Naive B cell (primary cell): Measurements from ENCODE around the gene SCN4A. TPM values are rescaled to one million over a fixed set of nuclear protein-coding genes. Genes with fewer than 3 reads are reported as not detected.
A peak's percentile ranks its signal among the peaks of the same experiment; 100 is the strongest.
"Not testable (repeated sequence)": the region's sequence is repeated elsewhere in the genome, so short reads cannot be mapped to it uniquely, and the experiment has no call there.

Experiments used
- ATAC-seq, 2 donors: fragments of 150-1000 bp; cut with Tn5 transposase; 2 replicates each; pipeline ENCODE4 v1.10.0; 2021; ENCODE audit warnings: low read depth in 2 of 2, mild to moderate bottlenecking in 2 of 2, moderate library complexity in 2 of 2
- DNase-seq: peaks from one replicate; pipeline ENCODE4 v3.0.0; 2022
- H3K27ac Mint-ChIP-seq, 6 donors: one replicate each; pipeline ENCODE4 v1.8.0; 2020 to 2022; ENCODE audit warnings: mild to moderate bottlenecking in 6 of 6, mixed read lengths in 6 of 6, moderate library complexity in 5 of 6, inconsistent platforms in 2 of 6
- H3K27me3 Mint-ChIP-seq, 3 donors: one replicate each; pipeline ENCODE4 v1.8.0; 2021 to 2022; ENCODE audit warnings: mixed read lengths in 3 of 3, mild to moderate bottlenecking in 1 of 3
- H3K36me3 Mint-ChIP-seq, 2 donors: one replicate each; pipeline ENCODE4 v1.8.0; 2020 to 2022; ENCODE audit warnings: mixed read lengths in 2 of 2, inconsistent platforms in 1 of 2, mild to moderate bottlenecking in 1 of 2
- H3K4me1 Mint-ChIP-seq, 3 donors: one replicate each; pipeline ENCODE4 v1.8.0; 2020 to 2022; ENCODE audit warnings: mixed read lengths in 3 of 3, inconsistent platforms in 1 of 3, mild to moderate bottlenecking in 1 of 3, moderate library complexity in 1 of 3
- H3K4me3 Mint-ChIP-seq, 8 donors: one replicate each; pipeline ENCODE4 v1.8.0; 2020 to 2022; ENCODE audit warnings: mild to moderate bottlenecking in 8 of 8, mixed read lengths in 8 of 8, moderate library complexity in 8 of 8, inconsistent platforms in 2 of 8
- H3K9me3 Mint-ChIP-seq, 7 donors: one replicate each; pipeline ENCODE4 v1.8.0; 2020 to 2022; ENCODE audit warnings: mixed read lengths in 7 of 7, mild to moderate bottlenecking in 5 of 7, inconsistent platforms in 2 of 7, moderate library complexity in 1 of 7
- polyA plus RNA-seq, 6 donors: library from polyadenylated mRNA; unstranded; fragments of 300-500 nt; fragmentation: Illumina TruSeq; gene quantifications; one replicate each; pipeline ENCODE4 v1.2.3, GENCODE V29; 2021; ENCODE audit warnings: low read depth in 6 of 6

Gene SCN4A
- polyA plus RNA-seq, 6 donors from 2014 or later, result 0.89 to 1.4 (median 1.1) TPM; not detected in 1

DNA sequence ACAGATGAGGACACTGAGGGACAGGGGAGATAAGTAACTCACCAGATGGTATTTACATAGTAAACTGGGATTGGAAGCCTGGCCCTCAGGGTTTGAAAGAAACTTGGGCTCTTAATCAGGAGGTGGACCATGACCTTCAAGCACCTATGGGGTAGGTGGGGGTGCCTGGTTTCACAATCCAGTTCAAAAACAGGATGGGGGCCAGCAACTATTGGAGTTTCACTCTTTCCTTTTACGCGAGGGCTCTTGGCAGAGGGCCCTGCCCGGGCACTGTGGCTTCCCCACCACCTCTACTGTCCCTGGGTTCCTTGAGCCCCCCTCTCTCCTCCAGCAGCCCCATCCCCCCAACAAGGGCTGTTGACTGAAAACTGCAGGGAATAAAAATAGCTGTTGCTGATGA lies 14.1 kb upstream of the SCN4A start:
- peaks cover 6 to 13% (median 8%) of the 10 kb centered on the region in 7 donors for H3K9me3 Mint-ChIP-seq
- no peaks in the 10 kb centered on the region for H3K27me3 Mint-ChIP-seq
- DNase-seq (no peak), ATAC-seq (no peak)
- H3K4me1 Mint-ChIP-seq, result peaks cover 24 to 47% (median 46%) of the 10 kb centered on the region in 3 donors
- H3K4me3 Mint-ChIP-seq, result no peak overlapping the region
- peaks cover 5 to 14% of the 10 kb centered on the region in 2 donors for H3K36me3 Mint-ChIP-seq
- H3K27ac Mint-ChIP-seq, result no peak overlapping the region

GRCh38 chr17:63985387-63986140 lies 12.8 kb upstream of the SCN4A start:
- peaks cover 20 to 36% (median 35%) of the 10 kb centered on the region in 3 donors for H3K4me1 Mint-ChIP-seq
- H3K36me3 Mint-ChIP-seq, result peaks cover 5 to 15% of the 10 kb centered on the region in 2 donors
- peak overlapping the region in 3 of 8 donors; percentile 6 to 35 (median 10) for H3K4me3 Mint-ChIP-seq
- ATAC-seq (no peak), DNase-seq (no peak)
- peaks cover 6 to 16% (median 10%) of the 10 kb centered on the region in 7 donors for H3K9me3 Mint-ChIP-seq
- H3K27me3 Mint-ChIP-seq, result no peaks in the 10 kb centered on the region
- peak overlapping the region in 3 of 6 donors; percentile 58 to 76 (median 65) for H3K27ac Mint-ChIP-seq

DNA sequence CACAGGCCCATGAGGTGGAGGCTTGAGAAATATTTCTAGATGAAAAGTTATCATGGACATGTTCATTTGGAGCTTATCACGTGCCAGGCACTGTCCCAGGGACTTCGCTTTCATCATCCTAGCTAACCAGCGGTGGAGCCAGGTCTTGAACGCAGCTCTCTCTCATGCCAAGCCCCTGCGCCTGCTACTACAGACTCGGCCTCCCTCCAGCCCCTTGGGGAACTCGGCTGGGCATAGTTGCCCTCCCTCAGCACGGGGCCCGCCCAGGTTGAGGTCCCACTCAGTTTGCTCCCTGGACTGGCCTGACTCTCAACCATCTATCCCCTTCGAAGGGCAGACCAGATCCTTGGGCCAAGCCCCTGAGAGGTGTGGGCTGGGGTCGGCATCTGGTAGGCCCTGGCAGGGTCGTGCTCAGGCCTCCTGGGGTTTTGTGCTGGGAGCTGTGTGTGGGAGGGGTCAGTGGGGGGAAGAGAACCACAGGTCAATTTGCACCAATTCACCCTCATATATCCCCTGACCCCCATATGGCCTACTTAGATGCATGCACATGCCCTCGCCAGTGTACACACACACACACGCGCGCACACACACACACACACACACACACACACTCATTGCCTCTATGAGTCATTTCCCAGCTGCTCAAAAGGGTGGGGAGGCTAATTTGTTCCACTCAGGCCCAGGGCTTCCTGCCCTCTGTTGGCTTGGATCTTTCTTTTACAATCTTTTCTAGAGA lies 12.1 kb upstream of the SCN4A start:
- Mint-ChIP-seq H3K27ac (peak overlapping the region in 3 of 6 donors; percentile 28 to 76 (median 65)), H3K9me3 (peaks cover 6 to 16% (median 10%) of the 10 kb centered on the region in 7 donors), H3K4me1 (peaks cover 13 to 28% (median 27%) of the 10 kb centered on the region in 3 donors), H3K27me3 (no peaks in the 10 kb centered on the region), H3K36me3 (peaks cover 5 to 15% of the 10 kb centered on the region in 2 donors), H3K4me3 (no peak overlapping the region)
- no peak for DNase-seq
- ATAC-seq, result peak; percentile 21 to 52

GRCh38 chr17:63984236-63984635 lies 11.5 kb upstream of the SCN4A start:
- H3K4me3 Mint-ChIP-seq, result no peak overlapping the region
- H3K27ac Mint-ChIP-seq, result no peak overlapping the region
- ATAC-seq, result no peak
- no peaks in the 10 kb centered on the region for H3K27me3 Mint-ChIP-seq
- H3K9me3 Mint-ChIP-seq, result peaks cover 6 to 16% (median 10%) of the 10 kb centered on the region in 7 donors
- peaks cover 10 to 24% (median 23%) of the 10 kb centered on the region in 3 donors for H3K4me1 Mint-ChIP-seq
- no peak for DNase-seq
- H3K36me3 Mint-ChIP-seq, result peaks cover 5 to 15% of the 10 kb centered on the region in 2 donors

- H3K4me3 Mint-ChIP-seq, result no peak overlapping the region
- H3K9me3 Mint-ChIP-seq, result peaks cover 6 to 16% (median 10%) of the 10 kb centered on the region in 7 donors
- no peak overlapping the region for H3K27ac Mint-ChIP-seq
- H3K4me1 Mint-ChIP-seq, result peaks cover 10 to 24% (median 23%) of the 10 kb centered on the region in 3 donors
- peaks cover 5 to 15% of the 10 kb centered on the region in 2 donors for H3K36me3 Mint-ChIP-seq
- no peaks in the 10 kb centered on the region for H3K27me3 Mint-ChIP-seq
- ATAC-seq (peak in 1 of 2 donors; percentile 20), DNase-seq (no peak)
Observed at GRCh38 chr17:63983320-63983719, 10.6 kb upstream of the SCN4A start.

- ATAC-seq, H3K4me3 Mint-ChIP-seq, H3K27me3 Mint-ChIP-seq, DNase-seq: not testable (repeated sequence)
- H3K4me1 Mint-ChIP-seq, result peaks cover 9 to 24% (median 23%) of the 10 kb centered on the region in 3 donors
- H3K9me3 Mint-ChIP-seq, result peaks cover 6 to 16% (median 10%) of the 10 kb centered on the region in 7 donors
- H3K27ac Mint-ChIP-seq, result peak overlapping the region in 1 of 6 donors; percentile 74
- H3K36me3 Mint-ChIP-seq, result peaks cover 5 to 15% of the 10 kb centered on the region in 2 donors
Observed at GRCh38 chr17:63982641-63983040, 9.9 kb upstream of the SCN4A start.

DNA sequence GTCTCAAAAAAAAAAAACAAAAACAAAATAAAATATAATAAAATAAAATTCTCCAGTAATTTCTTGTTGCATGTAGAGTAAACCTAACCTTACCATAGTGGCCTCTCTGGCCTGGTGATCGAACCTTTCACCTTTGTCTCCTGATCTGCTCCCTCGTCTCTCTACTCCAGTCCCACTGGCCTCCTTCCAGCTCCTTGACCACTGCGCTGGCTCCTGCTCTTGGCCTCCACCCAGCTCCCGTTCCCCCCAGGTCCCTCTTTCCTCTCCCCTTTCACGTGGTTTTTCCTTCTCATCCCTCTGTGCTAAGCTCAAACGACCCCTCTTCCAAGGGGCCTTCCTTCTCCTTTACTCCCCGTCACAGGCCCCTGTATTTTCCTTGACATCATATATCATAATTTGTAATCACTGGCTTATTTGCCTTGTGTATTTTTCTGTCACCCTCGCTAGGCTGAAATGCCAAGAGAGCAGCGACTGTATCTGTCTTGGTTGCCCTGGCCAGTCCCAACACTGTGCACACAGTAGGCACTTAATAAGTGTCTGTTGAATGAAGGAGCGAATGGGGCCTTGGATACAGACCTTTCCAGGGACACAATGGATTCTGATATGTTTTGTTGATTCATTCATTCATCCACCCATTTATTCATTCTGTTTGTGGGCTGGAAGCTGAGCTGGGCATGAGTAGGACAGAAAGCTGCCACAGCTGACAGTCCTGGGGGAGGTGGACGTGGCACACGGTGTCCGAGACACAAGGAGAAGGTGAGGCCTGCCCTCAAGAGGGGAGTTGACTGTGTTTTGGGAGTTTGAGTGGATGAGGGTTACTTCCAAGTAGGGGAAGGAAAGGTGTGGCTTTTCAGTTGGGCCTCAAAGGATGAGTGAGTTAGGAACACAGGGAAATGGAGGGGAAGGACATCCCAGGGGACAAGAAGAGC lies 5.8 kb upstream of the SCN4A start:
- H3K36me3 Mint-ChIP-seq, result peaks cover 5 to 15% of the 10 kb centered on the region in 2 donors
- DNase-seq, result no peak
- no peak for ATAC-seq
- H3K4me1 Mint-ChIP-seq, result peaks cover 4 to 21% (median 14%) of the 10 kb centered on the region in 3 donors
- no peak overlapping the region for H3K4me3 Mint-ChIP-seq
- no peak overlapping the region for H3K27ac Mint-ChIP-seq
- H3K9me3 Mint-ChIP-seq, result peaks cover 6 to 16% (median 10%) of the 10 kb centered on the region in 7 donors
- peaks cover 0 to 6% (median 0%) of the 10 kb centered on the region in 3 donors for H3K27me3 Mint-ChIP-seq

GRCh38 chr17:63976702-63977101 lies 4.0 kb upstream of the SCN4A start:
- Mint-ChIP-seq H3K36me3 (peaks cover 0 to under 1% of the 10 kb centered on the region in 2 donors), H3K27me3 (peaks cover 0 to 6% (median 0%) of the 10 kb centered on the region in 3 donors), H3K4me3 (no peak overlapping the region), H3K27ac (no peak overlapping the region), H3K9me3 (peaks cover 0 to 2% (median 0%) of the 10 kb centered on the region in 7 donors), H3K4me1 (peaks cover 3 to 18% (median 11%) of the 10 kb centered on the region in 3 donors)
- DNase-seq (no peak), ATAC-seq (no peak)

GRCh38 chr17:63975541-63976092 lies 2.9 kb upstream of the SCN4A start:
- Mint-ChIP-seq H3K27ac (peak overlapping the region in 3 of 6 donors; percentile 8 to 23 (median 15)), H3K4me1 (peaks cover 3 to 18% (median 11%) of the 10 kb centered on the region in 3 donors), H3K4me3 (no peak overlapping the region), H3K36me3 (no peaks in the 10 kb centered on the region), H3K9me3 (no peaks in the 10 kb centered on the region), H3K27me3 (peaks cover 0 to 6% (median 0%) of the 10 kb centered on the region in 3 donors)
- no peak for DNase-seq
- no peak for ATAC-seq

DNA sequence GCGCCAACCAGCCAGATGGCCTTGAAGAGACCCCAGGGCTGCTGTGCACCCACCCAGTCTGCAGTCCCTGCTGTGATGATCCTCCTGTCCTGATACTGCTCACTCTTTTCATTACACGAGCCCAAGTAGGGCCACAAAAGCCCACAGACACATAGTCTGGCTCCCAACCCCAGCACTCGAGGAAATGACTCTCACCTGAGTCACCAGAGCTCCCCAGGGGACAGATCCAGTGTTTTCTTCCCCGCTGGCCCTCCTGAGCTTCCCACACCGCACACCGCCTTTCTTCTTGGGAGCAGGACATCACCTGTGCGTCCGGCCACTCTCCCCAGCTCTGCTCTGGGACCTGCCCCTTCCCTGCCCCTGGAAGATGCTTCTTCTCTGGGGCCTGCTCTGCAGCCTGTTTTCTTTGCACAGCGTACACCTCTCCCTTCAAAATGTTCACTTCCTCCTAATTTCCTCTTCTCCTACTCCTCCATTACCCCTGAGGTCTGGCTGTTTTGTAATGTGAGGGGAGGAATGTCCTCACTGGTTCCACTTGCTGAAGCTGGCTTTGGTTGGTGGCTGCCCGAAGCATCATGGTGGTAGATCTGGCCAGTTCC lies 2.0 kb upstream of the SCN4A start:
- DNase-seq (no peak), ATAC-seq (no peak)
- H3K36me3 Mint-ChIP-seq, result no peaks in the 10 kb centered on the region
- H3K4me1 Mint-ChIP-seq, result peaks cover 3 to 18% (median 11%) of the 10 kb centered on the region in 3 donors
- H3K27me3 Mint-ChIP-seq, result peaks cover 0 to 6% (median 0%) of the 10 kb centered on the region in 3 donors
- H3K9me3 Mint-ChIP-seq, result no peaks in the 10 kb centered on the region
- no peak overlapping the region for H3K4me3 Mint-ChIP-seq
- peak overlapping the region in 1 of 6 donors; percentile 29 for H3K27ac Mint-ChIP-seq

DNA sequence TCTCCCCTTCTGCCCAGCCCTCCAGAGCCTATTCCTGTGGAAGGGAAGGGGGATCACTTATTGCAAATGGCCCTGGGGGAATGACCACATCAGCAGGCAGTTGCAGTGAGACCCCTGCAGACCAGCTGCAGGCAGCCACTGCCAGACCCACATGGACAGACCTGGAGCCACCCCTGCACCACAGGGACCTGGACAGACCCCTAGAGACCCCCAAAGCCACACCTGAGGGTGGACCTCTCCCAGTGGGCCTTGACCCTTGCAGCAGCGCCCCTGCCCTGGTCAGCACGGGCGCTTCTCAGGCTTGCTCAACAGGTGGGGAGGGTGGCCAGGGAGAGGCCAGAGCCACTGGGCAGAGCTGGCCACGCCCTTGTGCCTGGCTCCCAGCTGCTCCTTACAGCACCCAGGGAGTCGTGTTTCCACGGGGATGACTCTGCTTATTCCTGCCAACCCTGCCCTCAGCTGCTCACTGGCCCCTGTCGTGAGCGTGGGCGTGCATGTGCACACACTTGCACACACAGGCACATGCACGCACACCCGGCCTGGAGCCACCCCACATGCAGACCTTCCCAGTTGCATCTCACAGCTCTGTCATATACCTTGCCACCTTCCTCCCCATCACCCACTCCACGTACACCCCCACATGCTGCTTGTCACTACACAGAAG lies 1.3 kb upstream of the SCN4A start:
- no peak for DNase-seq
- no peak overlapping the region for H3K27ac Mint-ChIP-seq
- H3K4me1 Mint-ChIP-seq, result peaks cover 3 to 18% (median 11%) of the 10 kb centered on the region in 3 donors
- H3K36me3 Mint-ChIP-seq, result no peaks in the 10 kb centered on the region
- H3K9me3 Mint-ChIP-seq, result no peaks in the 10 kb centered on the region
- ATAC-seq, result no peak
- H3K27me3 Mint-ChIP-seq, result peaks cover 0 to 6% (median 0%) of the 10 kb centered on the region in 3 donors
- H3K4me3 Mint-ChIP-seq, result peak overlapping the region in 1 of 8 donors; percentile 44

DNA sequence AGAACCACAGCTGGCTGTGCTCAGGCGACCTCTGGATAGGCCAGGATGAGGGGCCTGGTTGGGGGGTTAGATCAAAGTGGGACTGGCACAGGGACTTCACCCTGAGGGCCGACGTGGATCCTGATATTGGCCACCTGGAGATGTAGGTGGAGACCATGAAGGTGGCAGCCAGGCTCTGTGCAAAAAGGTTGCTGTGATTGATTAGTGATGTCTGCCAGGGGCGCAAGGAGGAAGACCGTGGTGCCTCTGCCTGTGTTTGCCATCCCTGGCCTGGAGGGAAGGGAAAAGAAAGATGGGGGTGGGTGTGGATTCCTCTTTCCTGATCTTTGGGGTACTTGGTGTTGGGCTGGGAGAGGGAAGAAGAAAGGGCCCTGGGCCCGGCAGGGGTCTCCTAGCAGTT lies 529 bp upstream of the SCN4A start:
- ATAC-seq, result no peak
- no peak for DNase-seq
- Mint-ChIP-seq H3K36me3 (no peaks in the 10 kb centered on the region), H3K4me3 (peak overlapping the region in 1 of 8 donors; percentile 47), H3K27me3 (peaks cover 0 to 6% (median 0%) of the 10 kb centered on the region in 3 donors), H3K27ac (peak overlapping the region in 1 of 6 donors; percentile 30), H3K4me1 (peaks cover 3 to 18% (median 11%) of the 10 kb centered on the region in 3 donors), H3K9me3 (no peaks in the 10 kb centered on the region)
